Measurements from ENCODE around the gene HIVEP3.

Gene HIVEP3

GRCh38 chr1:41749991-41750745, 168.6 kb downstream of the HIVEP3 start:
- no peak for DNase-seq

- DNase-seq, result no peak
Observed at GRCh38 chr1:41745022-41745421, 173.7 kb downstream of the HIVEP3 start.

- DNase-seq, result peak; percentile 54 to 56
Observed at GRCh38 chr1:41743366-41743765, 175.4 kb downstream of the HIVEP3 start.

- DNase-seq, result no peak
Observed at GRCh38 chr1:41742219-41742618, 176.5 kb downstream of the HIVEP3 start.

GRCh38 chr1:41741244-41741643, 177.5 kb downstream of the HIVEP3 start:
- peak; percentile 77 to 80 for DNase-seq

- DNase-seq, result peak; percentile 67 to 68
Observed at GRCh38 chr1:41740630-41741239, 178.0 kb downstream of the HIVEP3 start.

GRCh38 chr1:41740058-41740457, 178.7 kb downstream of the HIVEP3 start:
- peak; percentile 51 to 53 for DNase-seq

GRCh38 chr1:41739061-41739955, 179.4 kb downstream of the HIVEP3 start:
- DNase-seq, result peak; percentile 89 to 91

GRCh38 chr1:41738475-41738874, 180.2 kb downstream of the HIVEP3 start:
- peak in 1 of 2 experiments; percentile 52 for DNase-seq

- no peak for DNase-seq
Observed at GRCh38 chr1:41738006-41738405, 180.7 kb downstream of the HIVEP3 start.

- DNase-seq, result no peak
Observed at GRCh38 chr1:41735631-41736260, 183.0 kb downstream of the HIVEP3 start.

- DNase-seq, result no peak
Observed at GRCh38 chr1:41735139-41735538, 183.6 kb downstream of the HIVEP3 start.

GRCh38 chr1:41734201-41734970, 184.3 kb downstream of the HIVEP3 start:
- DNase-seq, result no peak

GRCh38 chr1:41733725-41734124, 185.0 kb downstream of the HIVEP3 start:
- DNase-seq, result no peak

GRCh38 chr1:41733021-41733420, 185.7 kb downstream of the HIVEP3 start:
- no peak for DNase-seq

GRCh38 chr1:41731516-41732030, 187.1 kb downstream of the HIVEP3 start:
- DNase-seq, result no peak

- DNase-seq, result no peak
Observed at GRCh38 chr1:41730806-41731205, 187.9 kb downstream of the HIVEP3 start.

- DNase-seq, result peak; percentile 81 to 84
Observed at GRCh38 chr1:41728403-41729202, 190.1 kb downstream of the HIVEP3 start.

- peak in 1 of 2 experiments; percentile 32 for DNase-seq
Observed at GRCh38 chr1:41727749-41728115, 191.0 kb downstream of the HIVEP3 start.

GRCh38 chr1:41726899-41727748, 191.6 kb downstream of the HIVEP3 start:
- DNase-seq, result peak; percentile 61 to 62
